Lower leg skin (tissue), 4 donors: ENCODE data around the gene CHID1. TPM values are rescaled to one million over a fixed set of nuclear protein-coding genes. Genes with fewer than 3 reads are reported as not detected.

ENCODE experiments used
- DNase-seq, 2 donors: peaks; one replicate each; pipeline ENCODE4 v3.0.0-alpha.2; 2019; ENCODE audit warnings: low spot score in 2 of 2
- H3K4me3 ChIP-seq: fragments of 200-600 bp; sonication (generic); 2 replicates; pipeline ENCODE4 v1.5.1; 2017; ENCODE audit warnings: mild to moderate bottlenecking, low read depth; ENCODE audit not compliant: poor library complexity, severe bottlenecking
- CTCF ChIP-seq, 3 donors: fragments of 450-650 bp; IDR thresholded peaks; one replicate each; pipeline ENCODE4 v1.5.1; 2016; ENCODE audit warnings: antibody characterized with exemption in 3 of 3, mild to moderate bottlenecking in 3 of 3, moderate library complexity in 2 of 3
- POLR2A ChIP-seq, 2 donors: fragments of 450-650 bp; IDR thresholded peaks; one replicate each; pipeline ENCODE4 v1.6.1; 2016 to 2017; ENCODE audit warnings: antibody characterized with exemption in 2 of 2, mild to moderate bottlenecking in 1 of 2, moderate library complexity in 1 of 2
- WGBS, 2 donors: methylation state at CpG; one replicate each; pipeline ENCODE4 v1.1.5; 2018; 5-methylcytosine and 5-hydroxymethylcytosine counted together
- intact Hi-C: fragments of 100-400 bp; cut with DNase I; formaldehyde crosslinking; loops from one replicate; pipeline ENCODE4 v1.15.0; 2023; ENCODE audit warnings: low total_unique reads
- total RNA-seq, 4 donors: library from RNA; depleted of rRNA; stranded (reverse); fragments of >200 nt; gene quantifications; one replicate each; pipeline ENCODE4 v1.1.0, GENCODE V29; 2016

The CHID1 gene
- total RNA-seq, 4 donors from 2014 or later, result 35.5 to 59.4 (median 50.7) TPM

DNA sequence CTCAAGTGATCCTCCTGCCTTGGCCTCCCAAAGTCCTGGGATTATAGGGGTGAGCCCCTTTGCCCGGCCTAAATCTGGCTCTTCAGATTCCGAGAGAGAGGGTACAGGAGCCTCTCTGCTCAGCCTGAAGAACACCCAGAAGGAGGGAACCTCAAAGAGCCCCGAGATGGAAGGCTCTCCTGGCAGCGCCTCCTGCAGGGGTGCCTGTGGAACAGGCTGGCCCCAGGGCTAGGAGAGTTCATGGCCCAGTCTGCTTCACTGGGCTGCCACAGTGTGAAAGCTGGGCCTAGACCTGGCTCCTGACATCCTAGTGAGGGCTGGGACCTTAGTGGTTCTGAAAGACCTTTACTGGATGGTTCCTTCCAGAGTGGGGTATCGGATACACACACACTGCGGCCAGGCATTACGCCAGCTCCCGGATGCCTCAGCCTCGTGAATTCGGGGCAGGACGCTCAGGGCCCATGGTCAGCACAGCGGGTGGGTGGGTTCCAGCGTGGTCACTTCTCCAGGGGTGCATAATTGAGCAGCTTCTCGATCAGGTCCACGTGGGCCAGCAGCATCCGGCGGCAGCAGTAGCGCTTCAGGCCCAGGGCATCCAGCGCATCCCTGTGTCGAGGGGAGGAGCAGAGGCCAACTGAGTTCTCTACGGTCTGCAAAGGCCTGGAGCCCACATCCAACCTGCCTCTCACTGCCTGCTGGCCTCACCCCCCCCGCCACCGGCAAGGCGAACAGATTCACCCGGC is 70.6 kb downstream of the CHID1 start:
- DNase-seq, result no peak
- intact Hi-C loops, result loop anchor here (5.0 kb wide), 1 partner anchor 212 kb away; no protein-coding TSS in a partner anchor
- TF ChIP-seq CTCF (IDR thresholded peaks at IDR 0.05) (no peak), POLR2A (IDR thresholded peaks at IDR 0.05) (no peak)
- H3K4me3 ChIP-seq, result no peak overlapping the region
- WGBS, 2 donors, result 51 to 61% methylated on average over 10 to 24 of the region's 25 CpGs

DNA sequence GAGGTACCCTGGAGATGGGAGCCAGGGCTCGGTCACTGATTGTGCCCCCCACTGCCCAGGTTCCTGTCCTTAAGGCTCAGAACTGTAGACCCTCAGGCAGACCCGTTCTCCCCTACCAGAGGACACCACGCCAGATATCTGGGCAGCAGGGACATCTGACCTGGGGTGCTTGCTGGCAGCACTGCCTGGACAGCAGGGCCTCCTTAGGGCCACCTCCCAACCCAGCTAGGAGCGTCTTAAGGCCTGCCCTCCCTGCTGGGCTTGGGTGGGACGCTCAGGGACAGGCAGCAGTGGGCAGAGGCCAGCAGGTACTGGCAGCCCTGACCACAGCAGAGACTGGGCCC is 71.4 kb downstream of the CHID1 start:
- WGBS, 2 donors, result 71 to 79% methylated on average over 4 to 5 of the region's 5 CpGs
- H3K4me3 ChIP-seq, result no peak overlapping the region
- TF ChIP-seq CTCF (IDR thresholded peaks at IDR 0.05), result no peak
- TF ChIP-seq POLR2A (IDR thresholded peaks at IDR 0.05), result no peak
- intact Hi-C loops, result no loop called here
- no peak for DNase-seq

DNA sequence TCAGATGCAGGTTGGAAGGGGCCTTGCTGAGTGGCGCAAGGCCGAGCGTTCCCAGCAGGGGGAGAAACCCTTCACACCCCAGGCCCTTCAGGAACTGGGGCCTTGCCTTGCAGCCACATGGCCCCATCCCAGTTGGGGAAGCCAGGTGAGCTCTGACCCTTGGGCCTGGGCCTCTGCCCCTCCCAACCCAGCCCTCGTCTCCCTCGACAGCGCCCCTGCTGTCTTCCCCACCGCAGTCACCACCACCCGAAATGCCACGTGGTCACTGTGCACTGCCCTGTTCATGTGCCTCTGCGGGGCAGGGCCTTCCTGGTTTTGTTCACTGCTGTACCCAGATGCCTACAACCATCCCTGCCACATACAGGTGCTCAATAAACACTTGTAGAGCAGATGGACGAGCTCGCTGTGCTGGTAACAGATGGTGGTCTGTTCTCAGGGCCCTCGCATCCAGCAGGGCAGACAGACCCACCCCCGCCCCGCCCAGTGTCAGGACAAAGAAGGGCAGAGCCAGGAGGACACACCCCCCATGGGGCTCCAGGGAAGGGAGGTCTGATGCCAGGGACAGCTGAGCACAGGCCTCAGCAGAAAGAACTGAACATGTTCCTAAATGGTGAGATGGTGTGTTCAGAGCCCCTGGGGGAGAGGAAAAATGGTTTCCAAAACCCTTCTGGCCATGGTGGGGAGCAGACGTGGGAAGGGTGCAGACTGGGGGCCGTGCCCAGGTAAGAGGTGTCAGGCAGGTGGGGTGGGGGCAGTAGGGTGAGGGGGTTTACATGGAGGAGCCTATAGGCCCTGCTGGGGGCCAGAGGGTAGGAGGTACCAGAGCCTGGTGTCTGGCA is 72.0 kb downstream of the CHID1 start:
- intact Hi-C loops, result no loop called here
- TF ChIP-seq POLR2A (IDR thresholded peaks at IDR 0.05), result no peak
- TF ChIP-seq CTCF (IDR thresholded peaks at IDR 0.05), result peak in 1 of 3 donors; percentile 13

GRCh38 chr11:837990-838307 is 72.7 kb downstream of the CHID1 start:
- 61 to 100% methylated on average over 1 to 5 of the region's 8 CpGs for WGBS, 2 donors
- H3K4me3 ChIP-seq, result no peak overlapping the region
- no peak for DNase-seq
- no peak for TF ChIP-seq POLR2A (IDR thresholded peaks at IDR 0.05)
- TF ChIP-seq CTCF (IDR thresholded peaks at IDR 0.05), result no peak
- intact Hi-C loops, result no loop called here

More for the DNA sequence above, 72.0 kb downstream of the CHID1 start:
- H3K4me3 ChIP-seq, result no peak overlapping the region
- WGBS, 2 donors, result 40 to 45% methylated on average over 17 of the region's 17 CpGs
- DNase-seq, result no peak

DNA sequence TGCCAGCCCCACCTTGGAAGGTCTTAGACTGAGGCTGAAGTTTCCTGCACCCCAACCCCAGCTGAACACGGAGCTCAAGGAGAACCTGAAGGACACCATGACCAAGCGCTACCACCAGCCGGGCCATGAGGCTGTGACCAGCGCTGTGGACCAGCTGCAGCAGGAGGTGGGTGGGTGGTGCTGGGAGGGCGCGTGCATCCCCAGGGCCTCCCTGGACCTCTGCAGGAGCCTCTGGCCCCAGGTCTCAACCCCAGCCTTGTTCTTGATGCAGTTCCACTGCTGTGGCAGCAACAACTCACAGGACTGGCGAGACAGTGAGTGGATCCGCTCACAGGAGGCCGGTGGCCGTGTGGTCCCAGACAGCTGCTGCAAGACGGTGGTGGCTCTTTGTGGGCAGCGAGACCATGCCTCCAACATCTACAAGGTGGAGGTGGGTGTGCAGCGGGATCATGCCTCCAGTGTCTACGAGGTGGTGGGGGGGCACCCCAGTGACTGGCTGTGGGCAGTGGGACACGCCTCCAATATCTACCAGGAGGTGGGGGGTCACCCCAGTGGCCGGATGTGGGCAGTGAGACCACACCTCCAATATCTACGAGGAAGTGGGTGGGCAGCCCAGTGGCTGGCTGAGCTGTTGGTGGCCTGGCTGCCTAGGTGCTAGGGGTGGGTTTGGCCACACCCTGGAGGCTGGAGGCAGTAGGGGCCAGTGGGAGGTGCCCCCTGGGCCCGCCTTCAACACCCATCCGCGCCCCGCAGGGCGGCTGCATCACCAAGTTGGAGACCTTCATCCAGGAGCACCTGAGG is 73.2 kb downstream of the CHID1 start:
- H3K4me3 ChIP-seq, result no peak overlapping the region
- WGBS, 2 donors, result 83 to 88% methylated on average over 17 to 18 of the region's 22 CpGs
- intact Hi-C loops, result no loop called here
- no peak for DNase-seq
- no peak for TF ChIP-seq POLR2A (IDR thresholded peaks at IDR 0.05)
- TF ChIP-seq CTCF (IDR thresholded peaks at IDR 0.05), result no peak
